IMR-90 (cell line): ENCODE data around the gene UBXN6. TPM values are rescaled to one million over a fixed set of nuclear protein-coding genes. Genes with fewer than 3 reads are reported as not detected.

Experiments
- ATAC-seq: fragments of 200-7000 bp; cut with Tn5 transposase; 2 replicates; pipeline ENCODE4 v1.9.1; 2020; ENCODE audit warnings: low read depth, mild to moderate bottlenecking, moderate library complexity
- BruUV-seq: library from RNA; stranded (reverse); fragments of 400-500 nt; replicated peaks from 2 replicates; lab custom pipeline; 2021; lab: Mats Ljungman, UMichigan
- CTCF ChIA-PET: fragments of 300-600 bp; formaldehyde crosslinking; extraction: SDS; loops from one replicate; lab custom pipeline; 2021; ENCODE audit warnings: antibody characterized with exemption; lab: Yijun Ruan, JAX
- POLR2A ChIA-PET: fragments of 300-600 bp; sonication (Branson Sonifier 250); formaldehyde crosslinking; loops from one replicate; lab custom pipeline; 2022; ENCODE audit warnings: antibody characterized with exemption; ENCODE audit not compliant: unreplicated experiment; lab: Charles Lee
- DNase-seq: peaks from one replicate; pipeline ENCODE4 v3.0.0; 2013
- H2AFZ ChIP-seq: replicated peaks from 2 replicates; pipeline ENCODE3; 2013; ENCODE audit warnings: low read length, mild to moderate bottlenecking; ENCODE audit not compliant: poor library complexity
- H2AK5ac ChIP-seq: 2 replicates; pipeline ENCODE4 v1.6.1; 2013; ENCODE audit warnings: low read depth, low read length, inconsistent platforms
- H2AK9ac ChIP-seq: replicated peaks from 2 replicates; pipeline ENCODE3; 2013; ENCODE audit warnings: mild to moderate bottlenecking, low read depth, low read length, moderate library complexity; ENCODE audit not compliant: poor library complexity
- H2BK120ac ChIP-seq: 2 replicates; pipeline ENCODE4 v1.6.1; 2013; ENCODE audit warnings: low read depth, low read length, inconsistent platforms
- H2BK15ac ChIP-seq: 3 replicates; pipeline ENCODE4 v1.6.1; 2013; ENCODE audit warnings: low read depth, low read length, inconsistent platforms
- H2BK20ac ChIP-seq: 2 replicates; pipeline ENCODE4 v1.6.1; 2013; ENCODE audit warnings: low read depth, mild to moderate bottlenecking, inconsistent platforms, low read length, moderate library complexity
- H2BK5ac ChIP-seq: 2 replicates; pipeline ENCODE4 v1.6.1; 2013; ENCODE audit warnings: mild to moderate bottlenecking, low read depth, low read length, inconsistent platforms; ENCODE audit not compliant: poor library complexity, severe bottlenecking
- H3K14ac ChIP-seq: replicated peaks from 2 replicates; pipeline ENCODE4 v1.6.1; 2013; ENCODE audit warnings: low read depth, low read length, inconsistent platforms
- H3K18ac ChIP-seq: 2 replicates; pipeline ENCODE4 v1.6.1; 2013; ENCODE audit warnings: low read depth, low read length, control low read depth
- H3K23ac ChIP-seq: 2 replicates; pipeline ENCODE4 v1.6.1; 2013; ENCODE audit warnings: low read depth, low read length, inconsistent platforms
- H3K27ac ChIP-seq: 2 replicates; pipeline ENCODE4 v1.5.1; 2013; ENCODE audit warnings: mild to moderate bottlenecking, control low read depth, low read length; ENCODE audit not compliant: insufficient read depth
- H3K27me3 ChIP-seq: 2 replicates; pipeline ENCODE4 v1.6.1; 2013; ENCODE audit warnings: low read length; ENCODE audit not compliant: control insufficient read depth, insufficient read depth
- H3K36me3 ChIP-seq: 2 replicates; pipeline ENCODE4 v1.6.1; 2013; ENCODE audit warnings: low read length, mixed read lengths; ENCODE audit not compliant: control insufficient read depth, insufficient read depth
- H3K4ac ChIP-seq: 2 replicates; pipeline ENCODE4 v1.6.1; 2013; ENCODE audit warnings: low read depth, low read length, inconsistent platforms
- H3K4me1 ChIP-seq: 2 replicates; pipeline ENCODE4 v1.6.1; 2013; ENCODE audit warnings: low read length, mixed read lengths; ENCODE audit not compliant: control insufficient read depth, insufficient read depth
- H3K4me2 ChIP-seq: 2 replicates; pipeline ENCODE4 v1.6.1; 2013; ENCODE audit warnings: low read depth, mild to moderate bottlenecking, control low read depth, low read length, moderate library complexity
- H3K4me3 ChIP-seq: 2 replicates; pipeline ENCODE4 v1.5.1; 2013; ENCODE audit warnings: low read depth, mild to moderate bottlenecking, control low read depth, low read length, moderate library complexity; ENCODE audit not compliant: insufficient read depth
- H3K56ac ChIP-seq: 2 replicates; pipeline ENCODE4 v1.6.1; 2013; ENCODE audit warnings: low read length, inconsistent platforms; ENCODE audit not compliant: insufficient read depth; ENCODE audit errors: extremely low read depth
- H3K79me1 ChIP-seq, 2 experiments: 2 replicates each; pipeline ENCODE4 v1.6.1; 2013; ENCODE audit warnings: low read length in 2 of 2, inconsistent platforms in 1 of 2, low read depth in 1 of 2
- H3K9ac ChIP-seq: 2 replicates; pipeline ENCODE4 v1.6.1; 2013; ENCODE audit warnings: low read depth, low read length, control low read depth
- H3K9me1 ChIP-seq: 2 replicates; pipeline ENCODE4 v1.6.1; 2013; ENCODE audit warnings: low read length, inconsistent platforms; ENCODE audit not compliant: insufficient read depth
- H3K9me3 ChIP-seq: 2 replicates; pipeline ENCODE4 v1.6.1; 2013; ENCODE audit warnings: low read length; ENCODE audit not compliant: control insufficient read depth, insufficient read depth
- H4K20me1 ChIP-seq: 2 replicates; pipeline ENCODE4 v1.6.1; 2013; ENCODE audit warnings: low read length, inconsistent platforms; ENCODE audit not compliant: insufficient read depth
- H4K5ac ChIP-seq: 2 replicates; pipeline ENCODE4 v1.6.1; 2013; ENCODE audit warnings: mild to moderate bottlenecking, low read depth, low read length, control low read depth
- H4K8ac ChIP-seq, 2 experiments: 2 replicates each; pipeline ENCODE4 v1.6.1; 2013; ENCODE audit warnings: low read depth in 2 of 2, low read length in 2 of 2, control low read depth in 1 of 2, inconsistent platforms in 1 of 2
- H4K91ac ChIP-seq: 2 replicates; pipeline ENCODE4 v1.6.1; 2013; ENCODE audit warnings: low read depth, low read length, inconsistent platforms; ENCODE audit not compliant: insufficient read depth
- BHLHE40 ChIP-seq: fragments of 150-350 bp; IDR thresholded peaks from 2 replicates; pipeline ENCODE4 v1.6.1; 2016; ENCODE audit warnings: mild to moderate bottlenecking, low read depth, low read length
- CEBPB ChIP-seq: IDR thresholded peaks from 2 replicates; pipeline ENCODE4 v1.6.1; 2012; ENCODE audit warnings: low read depth, low read length, improper control_type of control experiment
- CHD1 ChIP-seq: IDR thresholded peaks from 2 replicates; pipeline ENCODE4 v1.6.1; 2012; ENCODE audit warnings: low read depth, low read length, improper control_type of control experiment
- FOS ChIP-seq: fragments of 150-350 bp; IDR thresholded peaks from 2 replicates; pipeline ENCODE4 v1.6.1; 2016; ENCODE audit warnings: low read depth, low read length
- MAFK ChIP-seq: IDR thresholded peaks from 2 replicates; pipeline ENCODE4 v1.6.1; 2012; ENCODE audit warnings: low read depth, low read length, improper control_type of control experiment
- MAZ ChIP-seq: IDR thresholded peaks from 2 replicates; pipeline ENCODE4 v1.6.1; 2012; ENCODE audit warnings: low read depth, mild to moderate bottlenecking, low read length, improper control_type of control experiment, moderate library complexity, borderline replicate concordance
- MXI1 ChIP-seq: IDR thresholded peaks from 2 replicates; pipeline ENCODE4 v1.6.1; 2012; ENCODE audit warnings: low read depth, mild to moderate bottlenecking, low read length, moderate library complexity, borderline replicate concordance
- NFE2L2 ChIP-seq: fragments of 150-350 bp; IDR thresholded peaks from 2 replicates; pipeline ENCODE4 v1.6.1; 2016; ENCODE audit warnings: low read depth, mild to moderate bottlenecking, low read length
- RCOR1 ChIP-seq: IDR thresholded peaks from 2 replicates; pipeline ENCODE4 v1.6.1; 2012; ENCODE audit warnings: mild to moderate bottlenecking, low read length, improper control_type of control experiment; ENCODE audit not compliant: insufficient replicate concordance
- WGBS, 2 experiments: methylation state at CpG; one replicate each; pipeline versions ENCODE4 v1.1.5 to v1.1.7; 2013; ENCODE audit warnings: missing lambda C conversion rate in 2 of 2; ENCODE audit not compliant: insufficient read length in 1 of 2; ENCODE audit errors: extremely low coverage in 2 of 2; 5-methylcytosine and 5-hydroxymethylcytosine counted together
- dilution Hi-C: fragments of 300-500 bp; cut with HindIII; formaldehyde crosslinking; loops from one replicate; pipeline ENCODE4 v1.14.3; 2018; ENCODE audit warnings: low sequenced_read_pairs; ENCODE audit not compliant: unreplicated experiment
- in situ Hi-C: fragments of 300-500 bp; cut with MboI; formaldehyde crosslinking; loops from 3 replicates; pipeline ENCODE4 v1.14.3; 2019; ENCODE audit warnings: low sequenced_read_pairs, inconsistent platforms, mixed read lengths
- intact Hi-C: fragments of 100-400 bp; cut with micrococcal nuclease; formaldehyde crosslinking; loops from 2 replicates; pipeline ENCODE4 v1.10.0; 2022
- polyA plus RNA-seq, 3 experiments: library from polyadenylated mRNA; depleted of rRNA; stranded (reverse); fragments of >200 nt; gene quantifications; 2 replicates each; pipeline ENCODE4 v1.2.3, GENCODE V29; 2012; ENCODE audit warnings: low replicate concordance in 1 of 3
- total RNA-seq: library from RNA; depleted of rRNA; stranded (reverse); fragments of >200 nt; gene quantifications from 2 replicates; pipeline ENCODE4 v1.2.3, GENCODE V29; 2012
- TF ChIP-seq, protein P1 (sequence below): conservative IDR thresholded peaks from 2 replicates; pipeline ENCODE4 v1.5.1; 2012; ENCODE audit warnings: mild to moderate bottlenecking, low read depth, low read length, improper control_type of control experiment
- TF ChIP-seq, protein P2 (sequence below): fragments of 150-350 bp; IDR thresholded peaks from 2 replicates; pipeline ENCODE4 v1.6.1; 2016; ENCODE audit warnings: low read depth, mild to moderate bottlenecking, low read length, moderate library complexity, borderline replicate concordance
- TF ChIP-seq, protein P3 (sequence below): fragments of 150-350 bp; IDR thresholded peaks from 2 replicates; pipeline ENCODE4 v1.6.1; 2017; ENCODE audit warnings: mild to moderate bottlenecking, antibody characterized with exemption, low read length, low read depth

The UBXN6 gene
- total and polyA plus RNA-seq, 2 of the 4 experiments (the other 2 are of a cell fraction) = 84.2 to 86.5 TPM

DNA sequence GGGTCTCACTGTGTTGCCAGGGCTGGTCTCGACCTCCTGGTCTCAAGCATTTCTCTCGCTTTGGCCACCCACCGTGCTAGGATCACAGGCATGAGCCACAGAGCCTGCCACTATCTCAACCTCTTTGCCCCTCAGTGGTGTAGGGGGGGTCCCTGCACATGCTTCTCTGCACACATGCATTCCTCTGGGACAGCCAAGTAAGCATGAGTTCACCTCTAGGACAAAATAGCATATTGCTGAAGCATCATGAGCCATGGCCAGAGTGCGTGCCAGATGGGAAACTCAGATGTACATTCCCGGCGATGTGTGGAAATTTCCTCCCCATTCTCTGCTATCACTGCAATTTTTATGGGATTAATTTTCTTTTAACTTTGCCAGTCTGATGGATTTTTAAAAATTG lies 32.1 kb downstream of the UBXN6 start:
- Histone ChIP-seq H2AK5ac (no peak overlapping the region), H3K18ac (no peak overlapping the region), H3K56ac (no peak overlapping the region), H3K4me2 (no peak overlapping the region), H2AK9ac (no peak overlapping the region), H4K20me1 (no peaks in the 10 kb centered on the region; the same call in 1 of the 2 replicates), H3K27ac (no peak overlapping the region), H3K9ac (no peak overlapping the region), H3K9me1 (no peaks in the 10 kb centered on the region; the same call in 1 of the 2 replicates), H3K4me1 (peaks cover 11% of the 10 kb centered on the region; the same call in 1 of the 2 replicates), H3K27me3 (no peaks in the 10 kb centered on the region), H4K91ac (no peak overlapping the region), H4K8ac (peak overlapping the region in 1 of 2 experiments; percentile 39; a peak in 1 of 4 replicates), H3K9me3 (no peaks in the 10 kb centered on the region), H3K4ac (no peak overlapping the region), H2BK15ac (no peak overlapping the region), H2BK120ac (no peak overlapping the region), H3K36me3 (peaks cover 8% of the 10 kb centered on the region), H3K79me1 (peaks cover 15 to 20% of the 10 kb centered on the region in 2 experiments; a peak in 2 of 4 replicates), H2BK5ac (peak overlapping the region; percentile 59), H3K23ac (no peak overlapping the region), H3K14ac (no peak overlapping the region), H3K4me3 (no peak overlapping the region), H4K5ac (no peak overlapping the region), H2BK20ac (0 out of 2 replicates have a peak overlapping the region, but pooled peaks have one; percentile 2), H2AFZ (peak overlapping the region; percentile 46)
- DNase-seq (peak; percentile 96), ATAC-seq (peak; percentile 92)
- TF ChIP-seq, protein P1, sequence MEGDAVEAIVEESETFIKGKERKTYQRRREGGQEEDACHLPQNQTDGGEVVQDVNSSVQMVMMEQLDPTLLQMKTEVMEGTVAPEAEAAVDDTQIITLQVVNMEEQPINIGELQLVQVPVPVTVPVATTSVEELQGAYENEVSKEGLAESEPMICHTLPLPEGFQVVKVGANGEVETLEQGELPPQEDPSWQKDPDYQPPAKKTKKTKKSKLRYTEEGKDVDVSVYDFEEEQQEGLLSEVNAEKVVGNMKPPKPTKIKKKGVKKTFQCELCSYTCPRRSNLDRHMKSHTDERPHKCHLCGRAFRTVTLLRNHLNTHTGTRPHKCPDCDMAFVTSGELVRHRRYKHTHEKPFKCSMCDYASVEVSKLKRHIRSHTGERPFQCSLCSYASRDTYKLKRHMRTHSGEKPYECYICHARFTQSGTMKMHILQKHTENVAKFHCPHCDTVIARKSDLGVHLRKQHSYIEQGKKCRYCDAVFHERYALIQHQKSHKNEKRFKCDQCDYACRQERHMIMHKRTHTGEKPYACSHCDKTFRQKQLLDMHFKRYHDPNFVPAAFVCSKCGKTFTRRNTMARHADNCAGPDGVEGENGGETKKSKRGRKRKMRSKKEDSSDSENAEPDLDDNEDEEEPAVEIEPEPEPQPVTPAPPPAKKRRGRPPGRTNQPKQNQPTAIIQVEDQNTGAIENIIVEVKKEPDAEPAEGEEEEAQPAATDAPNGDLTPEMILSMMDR = no peak
- TF ChIP-seq MAFK (peak; percentile 68; the same call in 1 of the 2 replicates), MXI1 (peak; percentile 76; the same call in 1 of the 2 replicates), FOS (peak; percentile 46; the same call in 1 of the 2 replicates), CHD1 (no peak), RCOR1 (peak; percentile 80), CEBPB (peak; percentile 48; the same call in 1 of the 2 replicates), NFE2L2 (peak; percentile 81), MAZ (peak; percentile 55; the same call in 1 of the 2 replicates), BHLHE40 (peak; percentile 96)
- TF ChIP-seq, protein P2, sequence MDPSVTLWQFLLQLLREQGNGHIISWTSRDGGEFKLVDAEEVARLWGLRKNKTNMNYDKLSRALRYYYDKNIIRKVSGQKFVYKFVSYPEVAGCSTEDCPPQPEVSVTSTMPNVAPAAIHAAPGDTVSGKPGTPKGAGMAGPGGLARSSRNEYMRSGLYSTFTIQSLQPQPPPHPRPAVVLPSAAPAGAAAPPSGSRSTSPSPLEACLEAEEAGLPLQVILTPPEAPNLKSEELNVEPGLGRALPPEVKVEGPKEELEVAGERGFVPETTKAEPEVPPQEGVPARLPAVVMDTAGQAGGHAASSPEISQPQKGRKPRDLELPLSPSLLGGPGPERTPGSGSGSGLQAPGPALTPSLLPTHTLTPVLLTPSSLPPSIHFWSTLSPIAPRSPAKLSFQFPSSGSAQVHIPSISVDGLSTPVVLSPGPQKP = no peak
- TF ChIP-seq, protein P3, sequence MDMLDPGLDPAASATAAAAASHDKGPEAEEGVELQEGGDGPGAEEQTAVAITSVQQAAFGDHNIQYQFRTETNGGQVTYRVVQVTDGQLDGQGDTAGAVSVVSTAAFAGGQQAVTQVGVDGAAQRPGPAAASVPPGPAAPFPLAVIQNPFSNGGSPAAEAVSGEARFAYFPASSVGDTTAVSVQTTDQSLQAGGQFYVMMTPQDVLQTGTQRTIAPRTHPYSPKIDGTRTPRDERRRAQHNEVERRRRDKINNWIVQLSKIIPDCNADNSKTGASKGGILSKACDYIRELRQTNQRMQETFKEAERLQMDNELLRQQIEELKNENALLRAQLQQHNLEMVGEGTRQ = 0 out of 2 replicates have a peak, but pooled peaks have one; percentile 4
- intact Hi-C loops (no loop called here), in situ Hi-C loops (no loop called here), dilution Hi-C loops (no loop called here)
- CTCF ChIA-PET = no interaction called here
- POLR2A ChIA-PET = no interaction called here
- BruUV-seq = no TSS peak
- no CpG with 5 or more reads among the region's 6 CpGs for WGBS, 2 experiments
